SU-DHL-6 (cell line): ENCODE measurements around the gene RAB37.

Source experiments
- H2AFZ ChIP-seq: fragments of 200-600 bp; sonication (generic); 2 replicates; pipeline ENCODE4 v1.6.1; 2014; ENCODE audit warnings: low read depth, mild to moderate bottlenecking, moderate library complexity, mixed read lengths, antibody characterized with exemption, low read length; ENCODE audit not compliant: severe bottlenecking
- H3F3A ChIP-seq: fragments of 200-600 bp; shearing (Covaris generic); 2 replicates; pipeline ENCODE4 v1.6.0; 2016; ENCODE audit warnings: antibody characterized with exemption, mild to moderate bottlenecking; ENCODE audit not compliant: insufficient read depth
- H3K27ac ChIP-seq: fragments of 200-600 bp; sonication (generic); 2 replicates; pipeline ENCODE4 v1.5.1; 2016; ENCODE audit warnings: low read depth, mild to moderate bottlenecking, low read length, moderate library complexity, mixed read lengths
- H3K27me3 ChIP-seq: fragments of 200-600 bp; sonication (generic), shearing (Covaris generic); 2 replicates; pipeline ENCODE4 v1.6.0; 2014; ENCODE audit warnings: mild to moderate bottlenecking, low read length
- H3K36me3 ChIP-seq: fragments of 200-600 bp; sonication (generic); 2 replicates; pipeline ENCODE4 v1.6.1; 2014; ENCODE audit warnings: mild to moderate bottlenecking, low read length, mixed read lengths
- H3K4me2 ChIP-seq: fragments of 300-600, 200-600 bp; shearing (Covaris generic), sonication (generic); 2 replicates; pipeline ENCODE4 v1.6.0; 2014; ENCODE audit warnings: low read length, low read depth, mild to moderate bottlenecking; ENCODE audit not compliant: poor library complexity, severe bottlenecking
- H3K4me3 ChIP-seq: fragments of 200-600 bp; sonication (generic); 2 replicates; pipeline ENCODE4 v1.5.1; 2014; ENCODE audit warnings: antibody characterized with exemption, low read length, mild to moderate bottlenecking, mixed read lengths; ENCODE audit not compliant: insufficient read depth, poor library complexity, severe bottlenecking
- H3K79me2 ChIP-seq: fragments of 200-600 bp; sonication (generic); 2 replicates; pipeline ENCODE4 v1.6.1; 2014; ENCODE audit warnings: mild to moderate bottlenecking, low read length, moderate library complexity; ENCODE audit not compliant: insufficient read depth
- H3K9ac ChIP-seq: fragments of 200-600 bp; sonication (generic); 2 replicates; pipeline ENCODE4 v1.7.0; 2014; ENCODE audit warnings: mild to moderate bottlenecking, low read length
- H3K9me2 ChIP-seq: fragments of 200-600 bp; sonication (generic); replicated peaks from 2 replicates; pipeline ENCODE4 v1.6.1; 2014; ENCODE audit warnings: low read length; ENCODE audit not compliant: insufficient read depth
- H3K9me3 ChIP-seq: fragments of 200-600 bp; sonication (generic); 2 replicates; pipeline ENCODE4 v1.6.1; 2014; ENCODE audit warnings: low read length, mixed read lengths; ENCODE audit not compliant: insufficient read depth
- H4K20me1 ChIP-seq: fragments of 200-600 bp; sonication (generic); 2 replicates; pipeline ENCODE4 v1.6.1; 2014; ENCODE audit warnings: low read depth, mild to moderate bottlenecking, antibody characterized with exemption, low read length, moderate library complexity, mixed read lengths
- CTCF ChIP-seq: fragments of 200-600 bp; sonication (generic); IDR thresholded peaks from one replicate; pipeline ENCODE4 v1.5.1; 2017; ENCODE audit warnings: antibody characterized with exemption, mild to moderate bottlenecking, low read length, moderate library complexity; ENCODE audit not compliant: insufficient read depth, poor library complexity, severe bottlenecking
- EZH2phosphoT487 ChIP-seq: fragments of 200-600 bp; sonication (generic), shearing (Covaris generic); conservative IDR thresholded peaks from 2 replicates; pipeline ENCODE4 v1.6.1; 2018; ENCODE audit warnings: mild to moderate bottlenecking, antibody characterized with exemption, low read length, moderate library complexity, mixed read lengths

The RAB37 gene

GRCh38 chr17:74732042-74732867 is 4.8 kb upstream of the RAB37 start:
- Histone ChIP-seq H3K9me2 (no peaks in the 10 kb centered on the region), H3K27ac (no peak overlapping the region), H3F3A (no peaks in the 10 kb centered on the region), H3K4me3 (no peak overlapping the region), H4K20me1 (no peaks in the 10 kb centered on the region), H3K9ac (no peak overlapping the region), H3K4me2 (no peak overlapping the region), H3K36me3 (no peaks in the 10 kb centered on the region), H3K9me3 (peaks cover 11% of the 10 kb centered on the region; the same call in 1 of the 2 replicates), H3K79me2 (no peaks in the 10 kb centered on the region), H2AFZ (no peak overlapping the region), H3K27me3 (no peaks in the 10 kb centered on the region)
- TF ChIP-seq CTCF (no peak), EZH2phosphoT487 (no peak)

GRCh38 chr17:74733365-74734122 is 3.5 kb upstream of the RAB37 start:
- no peaks in the 10 kb centered on the region for H3K79me2 ChIP-seq
- H3K4me3 ChIP-seq: no peak overlapping the region
- H3F3A ChIP-seq: no peaks in the 10 kb centered on the region
- H3K9ac ChIP-seq: no peak overlapping the region
- H4K20me1 ChIP-seq: no peaks in the 10 kb centered on the region
- H3K27ac ChIP-seq: no peak overlapping the region
- H3K36me3 ChIP-seq: no peaks in the 10 kb centered on the region
- H2AFZ ChIP-seq: no peak overlapping the region
- H3K4me2 ChIP-seq: no peak overlapping the region
- no peaks in the 10 kb centered on the region for H3K9me2 ChIP-seq
- H3K9me3 ChIP-seq: peaks cover 5% of the 10 kb centered on the region; the same call in 1 of the 2 replicates
- no peak for TF ChIP-seq EZH2phosphoT487
- TF ChIP-seq CTCF: no peak
- H3K27me3 ChIP-seq: no peaks in the 10 kb centered on the region

- H2AFZ ChIP-seq: no peak overlapping the region
Observed at GRCh38 chr17:74734256-74734655, 2.8 kb upstream of the RAB37 start.

More at GRCh38 chr17:74734256-74734655, 2.8 kb upstream of the RAB37 start:
- no peaks in the 10 kb centered on the region for H3F3A ChIP-seq
- H3K9me3 ChIP-seq: no peaks in the 10 kb centered on the region
- H3K27ac ChIP-seq: no peak overlapping the region
- no peaks in the 10 kb centered on the region for H3K27me3 ChIP-seq
- H3K9ac ChIP-seq: no peak overlapping the region
- no peaks in the 10 kb centered on the region for H3K36me3 ChIP-seq
- H3K4me3 ChIP-seq: no peak overlapping the region
- H3K79me2 ChIP-seq: no peaks in the 10 kb centered on the region
- no peaks in the 10 kb centered on the region for H3K9me2 ChIP-seq
- TF ChIP-seq CTCF: no peak
- no peak for TF ChIP-seq EZH2phosphoT487
- no peak overlapping the region for H3K4me2 ChIP-seq
- H4K20me1 ChIP-seq: no peaks in the 10 kb centered on the region
